ENCODE results near the gene ARIH2.
"Not testable (repeated sequence)": the region's sequence is repeated elsewhere in the genome, so short reads cannot be mapped to it uniquely, and the experiment has no call there.

ARIH2 gene

DNA sequence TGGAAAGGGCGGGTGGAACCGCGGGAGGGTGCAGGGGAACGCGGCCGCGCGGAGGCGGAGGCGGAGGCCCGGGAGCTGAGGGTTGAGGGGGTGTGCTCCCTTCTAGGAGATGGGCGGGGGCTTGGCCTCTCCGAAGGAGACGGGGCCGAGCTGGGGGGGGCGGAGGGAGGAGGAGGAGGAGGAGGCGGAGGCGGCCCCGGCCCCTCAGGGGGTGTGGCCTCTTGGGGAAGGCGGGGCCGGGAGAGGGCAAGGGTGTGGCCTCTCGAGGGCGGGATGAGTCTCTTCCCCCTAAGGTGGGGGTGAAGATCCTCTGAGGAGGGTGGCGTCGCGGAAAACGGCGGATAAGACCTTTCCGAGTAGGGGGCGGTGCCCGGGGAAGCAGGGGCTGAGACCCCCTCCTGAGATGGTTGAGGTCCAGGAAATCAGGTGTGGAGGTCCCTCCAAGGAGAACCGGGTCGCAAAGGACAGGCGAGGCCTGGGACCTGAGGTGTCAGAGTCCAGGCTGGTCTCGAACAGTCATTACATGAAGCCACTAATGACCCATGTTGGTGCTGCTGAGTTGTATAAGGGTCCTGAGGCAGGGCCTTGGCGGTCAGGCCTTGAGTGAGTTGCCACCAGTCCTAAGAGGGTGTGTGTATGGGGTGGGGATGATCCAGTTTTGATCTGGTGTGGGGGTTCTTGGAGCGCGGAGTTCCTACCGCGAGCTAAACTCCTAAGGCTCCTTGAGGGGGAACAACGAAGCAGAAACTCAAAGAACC, 89.3 kb downstream of the ARIH2 start:
- DNase-seq (ENCODE audit: low spot score) = peak; percentile 89
- in situ Hi-C loops (cut with MboI; ENCODE audit: low sequenced_read_pairs, unreplicated experiment) = no loop called here
- TF ChIP-seq, protein P1, sequence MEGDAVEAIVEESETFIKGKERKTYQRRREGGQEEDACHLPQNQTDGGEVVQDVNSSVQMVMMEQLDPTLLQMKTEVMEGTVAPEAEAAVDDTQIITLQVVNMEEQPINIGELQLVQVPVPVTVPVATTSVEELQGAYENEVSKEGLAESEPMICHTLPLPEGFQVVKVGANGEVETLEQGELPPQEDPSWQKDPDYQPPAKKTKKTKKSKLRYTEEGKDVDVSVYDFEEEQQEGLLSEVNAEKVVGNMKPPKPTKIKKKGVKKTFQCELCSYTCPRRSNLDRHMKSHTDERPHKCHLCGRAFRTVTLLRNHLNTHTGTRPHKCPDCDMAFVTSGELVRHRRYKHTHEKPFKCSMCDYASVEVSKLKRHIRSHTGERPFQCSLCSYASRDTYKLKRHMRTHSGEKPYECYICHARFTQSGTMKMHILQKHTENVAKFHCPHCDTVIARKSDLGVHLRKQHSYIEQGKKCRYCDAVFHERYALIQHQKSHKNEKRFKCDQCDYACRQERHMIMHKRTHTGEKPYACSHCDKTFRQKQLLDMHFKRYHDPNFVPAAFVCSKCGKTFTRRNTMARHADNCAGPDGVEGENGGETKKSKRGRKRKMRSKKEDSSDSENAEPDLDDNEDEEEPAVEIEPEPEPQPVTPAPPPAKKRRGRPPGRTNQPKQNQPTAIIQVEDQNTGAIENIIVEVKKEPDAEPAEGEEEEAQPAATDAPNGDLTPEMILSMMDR (IDR thresholded peaks at IDR 0.05; ENCODE audit: borderline replicate concordance, control extremely low read depth, extremely low read depth, insufficient read depth, missing control alignments) = no peak

DNA sequence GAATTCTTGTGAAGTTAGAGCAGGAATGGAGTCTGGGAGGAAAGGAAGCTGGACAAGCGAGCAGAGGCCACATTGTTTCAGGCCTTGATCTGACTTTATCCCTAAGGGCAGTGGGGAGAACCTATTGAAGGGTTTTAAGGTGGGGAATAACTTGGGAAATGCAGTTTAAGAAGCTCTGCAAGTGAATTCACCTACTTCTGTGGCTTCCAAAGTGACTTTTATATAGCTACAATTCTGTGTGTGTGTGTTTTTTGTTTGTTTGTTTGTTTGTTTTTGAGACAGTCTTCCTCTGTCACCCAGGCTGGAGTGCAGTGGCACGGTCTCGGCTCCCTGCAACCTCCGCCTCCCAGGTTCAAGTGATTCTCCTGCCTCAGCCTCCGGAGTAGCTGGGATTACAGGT, 90.0 kb downstream of the ARIH2 start:
- in situ Hi-C loops (cut with MboI; ENCODE audit: low sequenced_read_pairs, unreplicated experiment); DNase-seq (ENCODE audit: low spot score): not testable (repeated sequence)

DNA sequence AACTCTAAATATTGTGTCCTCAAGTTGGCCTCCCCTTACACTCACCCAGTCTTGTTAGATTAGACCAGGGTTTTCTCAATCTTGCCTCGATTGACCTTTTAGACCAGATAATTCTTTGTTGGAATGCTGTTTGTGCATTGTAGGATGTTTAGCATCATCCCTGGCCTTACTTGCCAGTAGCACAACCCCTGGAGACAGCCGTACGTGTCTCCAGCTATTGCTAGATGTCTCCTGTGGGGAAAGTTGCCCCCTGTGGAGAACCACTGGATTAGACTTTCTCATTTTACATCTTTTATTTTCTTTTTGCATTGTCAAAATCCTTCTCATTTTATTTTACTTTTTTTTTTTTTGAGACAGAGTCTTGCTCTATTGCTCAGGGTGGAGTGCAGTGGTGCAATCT, 90.8 kb downstream of the ARIH2 start:
- TF ChIP-seq, protein P1 (IDR thresholded peaks at IDR 0.05; ENCODE audit: borderline replicate concordance, control extremely low read depth, extremely low read depth, insufficient read depth, missing control alignments) = no peak
- in situ Hi-C loops (cut with MboI; ENCODE audit: low sequenced_read_pairs, unreplicated experiment) = no loop called here
- DNase-seq (ENCODE audit: low spot score) = no peak

DNA sequence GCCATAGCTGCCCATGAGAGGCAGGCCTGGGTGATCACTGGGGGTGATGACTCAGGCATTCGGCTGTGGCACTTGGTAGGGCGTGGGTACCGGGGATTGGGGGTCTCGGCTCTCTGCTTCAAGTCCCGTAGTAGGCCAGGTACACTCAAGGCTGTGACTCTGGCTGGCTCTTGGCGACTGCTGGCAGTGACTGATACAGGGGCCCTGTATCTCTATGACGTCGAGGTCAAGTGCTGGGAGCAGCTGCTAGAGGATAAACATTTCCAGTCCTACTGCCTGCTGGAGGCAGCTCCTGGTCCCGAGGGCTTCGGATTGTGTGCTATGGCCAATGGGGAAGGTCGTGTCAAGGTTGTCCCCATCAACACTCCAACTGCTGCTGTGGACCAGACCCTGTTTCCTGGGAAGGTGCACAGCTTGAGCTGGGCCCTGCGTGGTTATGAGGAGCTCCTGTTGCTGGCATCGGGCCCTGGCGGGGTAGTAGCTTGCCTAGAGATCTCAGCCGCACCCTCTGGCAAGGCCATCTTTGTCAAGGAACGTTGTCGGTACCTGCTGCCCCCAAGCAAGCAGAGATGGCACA, 93.9 kb downstream of the ARIH2 start:
- DNase-seq (ENCODE audit: low spot score) = no peak
- in situ Hi-C loops (cut with MboI; ENCODE audit: low sequenced_read_pairs, unreplicated experiment) = no loop called here
- TF ChIP-seq, protein P1 (IDR thresholded peaks at IDR 0.05; ENCODE audit: borderline replicate concordance, control extremely low read depth, extremely low read depth, insufficient read depth, missing control alignments) = no peak

DNA sequence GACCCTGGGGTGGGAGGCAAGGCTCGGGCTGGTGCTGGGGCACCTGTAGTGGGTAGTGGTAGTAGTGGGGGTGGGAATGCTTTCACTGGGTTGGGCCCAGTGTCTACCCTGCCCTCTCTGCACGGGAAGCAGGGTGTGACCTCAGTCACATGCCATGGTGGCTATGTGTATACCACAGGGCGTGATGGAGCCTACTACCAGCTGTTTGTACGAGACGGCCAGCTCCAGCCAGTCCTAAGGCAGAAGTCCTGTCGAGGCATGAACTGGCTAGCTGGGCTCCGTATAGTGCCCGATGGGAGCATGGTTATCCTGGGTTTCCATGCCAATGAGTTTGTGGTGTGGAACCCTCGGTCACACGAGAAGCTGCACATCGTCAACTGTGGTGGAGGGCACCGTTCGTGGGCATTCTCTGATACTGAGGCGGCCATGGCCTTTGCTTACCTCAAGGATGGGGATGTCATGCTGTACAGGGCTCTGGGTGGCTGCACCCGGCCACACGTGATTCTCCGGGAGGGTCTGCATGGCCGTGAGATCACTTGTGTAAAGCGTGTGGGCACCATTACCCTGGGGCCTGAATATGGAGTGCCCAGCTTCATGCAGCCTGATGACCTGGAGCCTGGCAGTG, 94.6 kb downstream of the ARIH2 start:
- in situ Hi-C loops (cut with MboI; ENCODE audit: low sequenced_read_pairs, unreplicated experiment) = no loop called here
- DNase-seq (ENCODE audit: low spot score) = no peak
- TF ChIP-seq, protein P1 (IDR thresholded peaks at IDR 0.05; ENCODE audit: borderline replicate concordance, control extremely low read depth, extremely low read depth, insufficient read depth, missing control alignments) = no peak

DNA sequence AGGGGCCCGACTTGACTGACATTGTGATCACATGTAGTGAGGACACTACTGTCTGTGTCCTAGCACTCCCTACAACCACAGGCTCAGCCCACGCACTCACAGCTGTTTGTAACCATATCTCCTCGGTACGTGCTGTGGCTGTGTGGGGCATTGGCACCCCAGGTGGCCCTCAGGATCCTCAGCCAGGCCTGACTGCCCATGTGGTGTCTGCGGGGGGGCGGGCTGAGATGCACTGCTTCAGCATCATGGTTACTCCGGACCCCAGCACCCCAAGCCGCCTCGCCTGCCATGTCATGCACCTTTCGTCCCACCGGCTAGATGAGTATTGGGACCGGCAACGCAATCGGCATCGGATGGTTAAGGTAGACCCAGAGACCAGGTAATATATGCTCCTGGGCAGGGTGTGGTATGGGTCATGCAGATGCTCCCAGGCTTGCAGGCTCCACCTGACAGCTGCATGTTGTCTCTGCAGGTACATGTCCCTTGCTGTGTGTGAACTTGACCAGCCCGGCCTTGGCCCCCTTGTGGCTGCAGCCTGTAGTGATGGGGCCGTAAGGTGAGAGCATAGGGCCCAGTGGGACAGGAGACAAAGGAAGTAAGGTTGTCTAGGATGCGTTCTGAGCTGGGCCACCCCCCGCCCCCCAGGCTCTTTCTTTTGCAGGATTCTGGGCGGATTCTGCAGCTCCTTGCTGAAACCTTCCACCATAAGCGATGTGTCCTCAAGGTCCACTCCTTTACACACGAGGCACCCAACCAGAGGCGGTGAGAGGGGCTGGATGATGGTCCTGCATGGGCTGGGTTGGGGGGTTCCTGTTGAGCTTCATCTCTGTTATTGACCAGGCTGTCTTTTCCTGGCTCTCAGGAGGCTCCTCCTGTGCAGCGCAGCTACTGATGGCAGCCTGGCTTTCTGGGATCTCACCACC, 95.4 kb downstream of the ARIH2 start:
- in situ Hi-C loops (cut with MboI; ENCODE audit: low sequenced_read_pairs, unreplicated experiment) = no loop called here
- peak; percentile 66 for DNase-seq (ENCODE audit: low spot score)
- TF ChIP-seq, protein P1 (IDR thresholded peaks at IDR 0.05; ENCODE audit: borderline replicate concordance, control extremely low read depth, extremely low read depth, insufficient read depth, missing control alignments) = peak; percentile 35
